Ovary (tissue), 9 donors: ENCODE measurements around the gene DUOX1. TPM values are rescaled to one million over a fixed set of nuclear protein-coding genes. Genes with fewer than 3 reads are reported as not detected.

Source experiments
- DNase-seq, 5 donors: peaks; one replicate each; pipeline ENCODE4 v3.0.0-alpha.2; 2019 to 2020
- H3K27ac ChIP-seq, 2 donors: fragments of 200-600 bp; one replicate each; pipeline versions ENCODE4 v1.5.1 to v1.8.0; 2019 to 2022
- H3K27me3 ChIP-seq: fragments of 200-600 bp; one replicate; pipeline ENCODE4 v1.8.0; 2022
- H3K36me3 ChIP-seq: fragments of 200-600 bp; sonication (generic); one replicate; pipeline ENCODE4 v1.5.1; 2019
- H3K4me1 ChIP-seq: one replicate; pipeline ENCODE4 v1.8.1; 2013; ENCODE audit warnings: mild to moderate bottlenecking, moderate library complexity; ENCODE audit not compliant: insufficient read depth
- H3K4me3 ChIP-seq: fragments of 200-600 bp; sonication (generic); one replicate; pipeline ENCODE4 v1.5.1; 2017
- H3K9me3 ChIP-seq, 2 donors: fragments of 200-600 bp in 1 of 2; sonication (generic) in 1 of 2; one replicate each; pipeline versions ENCODE4 v1.5.1 to v1.8.1; 2013 to 2019; ENCODE audit warnings: mild to moderate bottlenecking in 1 of 2, moderate library complexity in 1 of 2
- CTCF ChIP-seq, 3 donors: fragments of 450-650 bp in 2 of 3; fragments of 200-600 bp in 1 of 3; IDR thresholded peaks; one replicate each; pipeline versions ENCODE4 v1.5.1 to v1.8.0; 2016 to 2022; ENCODE audit warnings: antibody characterized with exemption in 3 of 3, mild to moderate bottlenecking in 1 of 3
- EP300 ChIP-seq: sonication (generic); formaldehyde crosslinking; IDR thresholded peaks from one replicate; pipeline ENCODE4 v1.6.1; 2017; ENCODE audit warnings: antibody characterized with exemption
- POLR2A ChIP-seq: fragments of 450-650 bp; IDR thresholded peaks from one replicate; pipeline ENCODE4 v1.6.1; 2017; ENCODE audit warnings: antibody characterized with exemption, mild to moderate bottlenecking, moderate library complexity
- WGBS, 3 donors: extraction: QIAGEN DNeasy Blood & Tissue Kit in 1 of 3; methylation state at CpG; one replicate each; pipeline versions ENCODE4 v1.1.5 to v1.1.7; 2013 to 2017; 5-methylcytosine and 5-hydroxymethylcytosine counted together
- intact Hi-C, 4 donors: fragments of 100-400 bp; cut with DNase I; formaldehyde crosslinking; loops; one replicate each; pipeline versions ENCODE4 v1.11.0 to v1.15.1; 2022 to 2023
- polyA plus RNA-seq, 2 donors: library from polyadenylated mRNA; stranded (reverse); fragments of 200-250 nt in 1 of 2; fragments of 350-450 nt in 1 of 2; fragmentation: Illumina TruSeq in 1 of 2; extraction: RNeasy Lipid Tissue Mini Kit (QIAGEN cat#74804) in 1 of 2; gene quantifications; one replicate each; pipeline ENCODE4 v1.2.3, GENCODE V29; 2013 to 2014
- total RNA-seq, 7 donors: library from RNA; depleted of rRNA in 2 of 7; stranded (reverse); fragments of >200 nt in 2 of 7; fragmentation: NEBNext Ultra II Directional in 3 of 7; extraction: Animal tissue kit (Norgen Biotek cat#: 25700) in 3 of 7; gene quantifications; one replicate each; pipeline versions ENCODE4 v1.1.0 to v1.2.4, GENCODE V29; 2016 to 2023
- donor health status: DM: no; HTN: no; CAD: no; lungs with moderate emphysema.
- donor health status: DM: no; HTN: no; CAD: no.
- donor health status: Bipolar disorder and iron deficiency.
- donor health status: DM: yes; HTN: yes; CAD: no.
- donor health status: DM: no; HTN: no; CAD: no.
- donor health status: DM: yes; HTN: yes; CAD: no.

DUOX1 gene
- total and polyA plus RNA-seq, 9 donors, result 0.23 to 9.2 (median 1.4) TPM

- intact Hi-C loops, result no loop called here
- H3K9me3 ChIP-seq, result no peaks in the 10 kb centered on the region
- DNase-seq, result no peak
- WGBS, 3 donors, result 59 to 69% (median 62%) methylated on average over 7 of the region's 7 CpGs
- H3K27ac ChIP-seq, result no peak overlapping the region
- H3K4me3 ChIP-seq, result no peak overlapping the region
- H3K27me3 ChIP-seq, result no peaks in the 10 kb centered on the region
- TF ChIP-seq CTCF (IDR thresholded peaks at IDR 0.05) (no peak), EP300 (no peak), POLR2A (no peak)
- peaks cover 2% of the 10 kb centered on the region for H3K4me1 ChIP-seq
- H3K36me3 ChIP-seq, result no peaks in the 10 kb centered on the region
These were observed 14.4 kb upstream of the DUOX1 start for GRCh38 chr15:45115312-45115820.

GRCh38 chr15:45116006-45116481, 13.8 kb upstream of the DUOX1 start:
- DNase-seq, result no peak
- Histone ChIP-seq H3K4me3 (no peak overlapping the region), H3K27me3 (no peaks in the 10 kb centered on the region), H3K27ac (no peak overlapping the region), H3K4me1 (peaks cover 2% of the 10 kb centered on the region), H3K9me3 (no peaks in the 10 kb centered on the region), H3K36me3 (no peaks in the 10 kb centered on the region)
- intact Hi-C loops, result no loop called here
- 32 to 49% (median 40%) methylated on average over 19 of the region's 19 CpGs for WGBS, 3 donors
- TF ChIP-seq POLR2A (no peak), CTCF (IDR thresholded peaks at IDR 0.05) (no peak), EP300 (no peak)

- WGBS, 3 donors, result 6 to 18% (median 12%) methylated on average over 61 to 65 of the region's 65 CpGs
- no peak overlapping the region for H3K4me3 ChIP-seq
- intact Hi-C loops, result no loop called here
These were observed 13.1 kb upstream of the DUOX1 start for GRCh38 chr15:45116482-45117307.

More at GRCh38 chr15:45116482-45117307, 13.1 kb upstream of the DUOX1 start:
- Histone ChIP-seq H3K9me3 (no peaks in the 10 kb centered on the region), H3K36me3 (no peaks in the 10 kb centered on the region), H3K27me3 (no peaks in the 10 kb centered on the region), H3K27ac (no peak overlapping the region), H3K4me1 (peaks cover 2% of the 10 kb centered on the region)
- DNase-seq, result no peak
- TF ChIP-seq POLR2A (no peak), CTCF (IDR thresholded peaks at IDR 0.05) (no peak), EP300 (no peak)
